Activated naive CD4-positive, alpha-beta T cell treated with anti-CD3 and anti-CD28 coated beads, Interleukin-2, amount 50 U/mL, for 72 hours (primary cell): Measurements from ENCODE around the gene ZFHX3. TPM values are rescaled to one million over a fixed set of nuclear protein-coding genes. Genes with fewer than 3 reads are reported as not detected.

Experiments used
- ATAC-seq, 2 donors: fragments of 150-1000 bp; cut with Tn5 transposase; 2 replicates each; pipeline ENCODE4 v1.10.0; 2021; ENCODE audit warnings: mild to moderate bottlenecking in 2 of 2, moderate library complexity in 2 of 2
- DNase-seq, 2 donors: peaks; one replicate each; pipeline ENCODE4 v3.0.0; 2021 to 2022; ENCODE audit warnings: low spot score in 2 of 2
- H3K27ac Mint-ChIP-seq, 2 donors: one replicate each; pipeline ENCODE4 v1.8.0; 2022; ENCODE audit warnings: mild to moderate bottlenecking in 2 of 2, mixed read lengths in 2 of 2
- H3K36me3 Mint-ChIP-seq, 2 donors: one replicate each; pipeline ENCODE4 v1.8.0; 2022; ENCODE audit warnings: mixed read lengths in 2 of 2
- H3K9me3 Mint-ChIP-seq, 2 donors: one replicate each; pipeline ENCODE4 v1.8.0; 2022; ENCODE audit warnings: mixed read lengths in 2 of 2
- total RNA-seq, 2 donors: library from RNA; stranded (reverse); gene quantifications; one replicate each; pipeline ENCODE4 v1.2.3, GENCODE V29; 2022

The ZFHX3 gene
- total RNA-seq, 2 donors from 2014 or later: 0.07 to 1.7 TPM

DNA sequence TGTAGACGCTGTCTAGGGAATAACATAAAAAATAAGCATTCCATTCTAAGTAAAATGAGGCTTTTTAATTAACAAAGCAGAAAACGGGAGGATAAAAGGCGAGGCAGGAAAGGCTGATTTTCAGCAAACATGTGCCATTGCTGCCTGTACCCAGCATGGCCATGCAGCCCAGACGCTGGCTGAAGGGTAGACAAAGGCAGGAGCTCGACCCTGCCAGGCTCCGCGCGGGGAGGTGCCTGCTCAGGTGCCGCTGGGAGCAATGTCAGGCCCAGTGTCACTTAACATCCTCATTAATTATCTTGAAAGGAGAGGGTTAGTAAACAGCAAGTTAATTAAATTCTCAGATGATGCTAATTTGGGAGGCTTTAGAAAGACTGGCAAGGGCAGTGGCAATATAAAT, 136.0 kb downstream of the ZFHX3 start:
- ATAC-seq (no peak), DNase-seq (no peak)
- peak overlapping the region in 1 of 2 donors; percentile 66 for H3K27ac Mint-ChIP-seq
- no peaks in the 10 kb centered on the region for H3K9me3 Mint-ChIP-seq
- H3K36me3 Mint-ChIP-seq: no peaks in the 10 kb centered on the region

DNA sequence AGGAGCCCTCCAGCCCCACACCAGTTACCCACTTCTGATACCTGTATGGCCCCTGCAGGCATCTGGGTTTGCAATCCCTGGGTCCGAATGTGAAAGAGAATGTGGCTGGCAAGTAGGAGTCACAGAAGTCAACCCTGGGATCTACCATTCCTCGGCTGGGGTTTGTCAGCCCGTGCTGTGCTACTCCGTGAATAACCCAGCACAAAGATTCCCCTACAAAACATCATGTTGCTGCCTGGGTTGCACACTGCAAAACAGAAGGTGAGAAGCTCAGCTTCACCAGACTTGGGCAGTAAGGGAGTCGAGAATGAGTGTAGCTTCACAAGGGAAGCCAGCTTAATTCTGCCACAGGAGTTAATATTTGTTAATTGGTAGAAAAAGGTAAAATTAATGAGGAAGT, 137.1 kb downstream of the ZFHX3 start:
- DNase-seq (no peak), ATAC-seq (no peak)
- no peak overlapping the region for H3K27ac Mint-ChIP-seq
- no peaks in the 10 kb centered on the region for H3K9me3 Mint-ChIP-seq
- no peaks in the 10 kb centered on the region for H3K36me3 Mint-ChIP-seq

DNA sequence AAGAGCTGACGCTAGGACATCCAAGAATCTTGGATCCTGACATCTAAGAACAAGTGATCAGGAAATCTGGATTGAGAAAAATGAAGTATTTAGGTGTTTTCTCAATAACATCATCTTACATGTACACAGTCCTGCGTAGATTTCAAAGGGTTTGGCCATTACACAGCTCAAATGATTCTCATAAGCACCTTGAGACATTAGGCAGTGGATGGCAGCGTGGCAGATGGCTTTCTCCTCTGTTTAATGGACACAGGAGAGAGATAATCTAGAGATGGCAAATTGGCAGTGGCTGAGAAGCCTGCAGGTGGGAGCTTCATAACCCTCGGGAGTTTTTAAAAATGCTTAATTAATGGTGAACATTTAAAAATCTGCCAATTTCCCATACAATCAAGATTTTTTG, 137.5 kb downstream of the ZFHX3 start:
- DNase-seq (no peak), ATAC-seq (no peak)
- Mint-ChIP-seq H3K9me3 (no peaks in the 10 kb centered on the region), H3K27ac (no peak overlapping the region), H3K36me3 (no peaks in the 10 kb centered on the region)

GRCh38 chr16:72909196-72909595, 138.7 kb downstream of the ZFHX3 start:
- no peak for DNase-seq
- H3K36me3 Mint-ChIP-seq: no peaks in the 10 kb centered on the region
- ATAC-seq: no peak
- no peaks in the 10 kb centered on the region for H3K9me3 Mint-ChIP-seq
- no peak overlapping the region for H3K27ac Mint-ChIP-seq

DNA sequence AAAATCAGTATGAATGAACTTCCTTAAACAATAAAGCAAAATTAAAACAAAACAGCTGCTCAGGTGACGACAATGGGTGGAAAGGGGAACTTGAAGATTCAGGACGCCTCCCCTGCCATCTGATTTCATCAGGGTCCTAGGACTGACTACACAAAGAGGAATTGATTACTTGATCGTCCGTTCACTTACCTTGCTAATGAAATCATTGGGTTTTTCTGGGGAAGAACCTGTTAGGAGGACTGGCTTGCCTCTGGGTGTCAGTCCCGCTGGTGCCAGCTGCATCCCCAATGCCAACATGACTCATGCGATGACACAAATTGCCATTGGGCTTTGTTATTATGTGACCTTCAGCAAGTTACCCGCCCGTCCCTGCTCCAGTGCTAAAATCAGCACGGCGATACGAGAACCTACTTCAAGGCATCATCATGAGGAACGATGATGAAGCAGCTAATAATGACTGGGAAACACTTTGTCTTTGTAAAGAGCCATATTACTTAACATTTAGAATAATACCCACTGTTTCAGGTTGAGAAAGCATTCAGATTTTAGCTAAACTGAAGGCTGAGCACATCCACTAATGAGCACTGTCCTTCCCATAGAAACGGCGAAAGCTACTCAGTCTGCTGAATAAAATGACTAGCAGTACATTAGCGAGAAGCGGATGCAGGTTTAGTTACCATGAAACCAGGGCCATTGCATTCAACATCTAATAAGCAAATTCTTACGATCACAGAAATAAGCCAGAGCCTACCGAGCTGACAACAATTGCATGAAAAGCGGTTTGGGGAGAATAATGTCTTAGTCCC, 139.4 kb downstream of the ZFHX3 start:
- Mint-ChIP-seq H3K27ac (no peak overlapping the region), H3K36me3 (no peaks in the 10 kb centered on the region), H3K9me3 (no peaks in the 10 kb centered on the region)
- DNase-seq (no peak), ATAC-seq (no peak)

DNA sequence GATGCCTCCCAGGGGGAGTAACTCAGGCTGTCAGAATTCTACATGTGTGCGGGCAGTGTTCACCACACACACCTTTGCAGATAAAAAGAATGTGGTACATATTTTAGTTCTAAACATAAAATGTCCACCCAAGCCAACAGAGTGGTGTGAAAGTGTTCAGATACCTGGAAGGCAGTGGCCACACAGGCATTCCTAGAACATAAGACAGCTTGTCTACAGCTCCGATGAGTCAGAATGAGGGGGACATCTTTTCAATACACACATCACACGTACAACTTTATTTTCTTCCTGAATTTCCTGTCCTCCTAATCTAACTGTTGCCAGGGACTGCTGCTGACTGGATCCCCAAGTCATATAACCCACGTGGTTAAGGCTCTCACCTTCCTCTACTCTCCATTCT, 142.3 kb downstream of the ZFHX3 start:
- no peaks in the 10 kb centered on the region for H3K36me3 Mint-ChIP-seq
- ATAC-seq (no peak), DNase-seq (no peak)
- H3K27ac Mint-ChIP-seq: no peak overlapping the region
- H3K9me3 Mint-ChIP-seq: no peaks in the 10 kb centered on the region

GRCh38 chr16:72903176-72903575, 144.8 kb downstream of the ZFHX3 start:
- ATAC-seq: no peak
- Mint-ChIP-seq H3K9me3 (no peaks in the 10 kb centered on the region), H3K27ac (no peak overlapping the region), H3K36me3 (no peaks in the 10 kb centered on the region)
- no peak for DNase-seq

DNA sequence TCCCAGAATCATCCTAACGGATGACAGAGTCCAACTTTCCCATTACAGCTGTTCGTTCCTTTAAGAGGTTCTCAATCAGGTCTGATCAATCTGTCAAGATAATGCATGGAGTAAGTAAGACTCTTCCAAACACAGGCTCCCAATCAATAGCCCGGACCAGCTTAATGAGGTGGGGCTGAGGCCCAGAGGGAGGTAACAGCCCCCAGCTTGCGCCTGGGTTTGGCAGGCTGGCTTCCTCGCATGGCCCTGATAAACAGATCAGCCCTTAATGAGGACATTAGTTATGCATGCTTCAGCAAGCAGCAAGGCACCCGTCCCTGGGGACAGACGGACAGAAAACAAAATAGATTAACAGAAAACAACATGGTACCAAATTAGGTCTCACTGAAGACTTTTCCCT, 145.7 kb downstream of the ZFHX3 start:
- no peak for DNase-seq
- Mint-ChIP-seq H3K9me3 (no peaks in the 10 kb centered on the region), H3K27ac (no peak overlapping the region), H3K36me3 (no peaks in the 10 kb centered on the region)
- ATAC-seq: no peak

- Mint-ChIP-seq H3K27ac (no peak overlapping the region), H3K36me3 (no peaks in the 10 kb centered on the region), H3K9me3 (no peaks in the 10 kb centered on the region)
- DNase-seq: no peak
- ATAC-seq: no peak
Measured at GRCh38 chr16:72901000-72901627, 146.8 kb downstream of the ZFHX3 start.

DNA sequence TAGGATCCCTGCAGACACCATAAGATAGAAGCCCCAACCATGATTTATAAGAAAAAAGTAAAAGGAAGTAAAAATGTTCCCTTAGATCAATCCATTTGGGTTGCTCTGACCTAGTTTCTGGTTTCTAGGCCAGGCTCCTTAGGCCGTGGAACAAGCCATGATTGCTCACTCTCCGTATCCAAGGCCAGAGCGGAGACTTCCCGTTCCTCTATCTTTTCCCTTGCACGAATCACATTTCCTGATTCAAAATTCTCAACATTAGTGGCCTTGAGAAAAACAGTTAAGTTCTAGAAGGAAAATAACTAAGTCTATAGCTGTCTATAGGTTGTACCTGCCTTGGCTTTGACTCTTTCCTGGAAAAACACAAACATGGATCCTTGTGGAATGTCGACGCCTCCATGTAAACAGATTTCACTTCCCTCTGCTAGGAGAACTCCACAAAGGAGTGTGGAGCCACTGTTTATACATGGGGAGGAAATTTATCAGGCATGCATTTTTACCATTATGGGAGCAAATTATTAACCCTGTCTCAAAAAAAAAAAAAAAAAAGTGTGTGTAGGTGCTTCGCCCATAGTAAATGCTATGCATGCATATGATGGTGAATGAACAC, 149.6 kb downstream of the ZFHX3 start:
- ATAC-seq (no peak), DNase-seq (no peak)
- Mint-ChIP-seq H3K27ac (no peak overlapping the region), H3K36me3 (no peaks in the 10 kb centered on the region), H3K9me3 (no peaks in the 10 kb centered on the region)

- H3K9me3 Mint-ChIP-seq: no peaks in the 10 kb centered on the region
- H3K27ac Mint-ChIP-seq: no peak overlapping the region
- no peaks in the 10 kb centered on the region for H3K36me3 Mint-ChIP-seq
- DNase-seq (no peak), ATAC-seq (no peak)
Measured at GRCh38 chr16:72897707-72898106, 150.2 kb downstream of the ZFHX3 start.

- H3K9me3 Mint-ChIP-seq: no peaks in the 10 kb centered on the region
- no peak for DNase-seq
- no peak overlapping the region for H3K27ac Mint-ChIP-seq
- no peaks in the 10 kb centered on the region for H3K36me3 Mint-ChIP-seq
- ATAC-seq: no peak
Measured at GRCh38 chr16:72896485-72897118, 151.3 kb downstream of the ZFHX3 start.

DNA sequence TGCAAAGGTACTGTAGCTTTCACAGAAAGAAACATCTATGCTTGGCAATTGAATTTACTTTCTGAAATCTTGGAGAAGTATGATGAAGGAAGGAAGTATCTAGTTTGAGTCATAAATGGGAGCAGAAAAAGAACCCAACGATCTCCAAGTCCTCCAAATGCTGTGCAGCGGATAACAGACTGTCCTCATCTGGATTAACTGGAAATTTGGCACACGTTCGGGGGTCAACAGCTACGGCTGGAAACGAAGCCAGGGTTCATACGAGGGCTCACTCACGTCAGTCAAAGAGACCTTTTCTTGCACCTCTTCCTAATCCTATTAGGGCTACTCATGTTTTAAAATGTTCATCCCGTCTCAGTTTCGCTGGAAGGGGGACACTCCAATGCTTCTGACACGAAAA, 152.0 kb downstream of the ZFHX3 start:
- ATAC-seq: no peak
- no peaks in the 10 kb centered on the region for H3K36me3 Mint-ChIP-seq
- no peak for DNase-seq
- H3K27ac Mint-ChIP-seq: no peak overlapping the region
- no peaks in the 10 kb centered on the region for H3K9me3 Mint-ChIP-seq

GRCh38 chr16:72894293-72895151, 153.4 kb downstream of the ZFHX3 start:
- ATAC-seq: no peak
- Mint-ChIP-seq H3K36me3 (peaks cover 5 to 8% of the 10 kb centered on the region in 2 donors), H3K9me3 (peaks cover 0 to 7% of the 10 kb centered on the region in 2 donors), H3K27ac (no peak overlapping the region)
- DNase-seq: no peak

DNA sequence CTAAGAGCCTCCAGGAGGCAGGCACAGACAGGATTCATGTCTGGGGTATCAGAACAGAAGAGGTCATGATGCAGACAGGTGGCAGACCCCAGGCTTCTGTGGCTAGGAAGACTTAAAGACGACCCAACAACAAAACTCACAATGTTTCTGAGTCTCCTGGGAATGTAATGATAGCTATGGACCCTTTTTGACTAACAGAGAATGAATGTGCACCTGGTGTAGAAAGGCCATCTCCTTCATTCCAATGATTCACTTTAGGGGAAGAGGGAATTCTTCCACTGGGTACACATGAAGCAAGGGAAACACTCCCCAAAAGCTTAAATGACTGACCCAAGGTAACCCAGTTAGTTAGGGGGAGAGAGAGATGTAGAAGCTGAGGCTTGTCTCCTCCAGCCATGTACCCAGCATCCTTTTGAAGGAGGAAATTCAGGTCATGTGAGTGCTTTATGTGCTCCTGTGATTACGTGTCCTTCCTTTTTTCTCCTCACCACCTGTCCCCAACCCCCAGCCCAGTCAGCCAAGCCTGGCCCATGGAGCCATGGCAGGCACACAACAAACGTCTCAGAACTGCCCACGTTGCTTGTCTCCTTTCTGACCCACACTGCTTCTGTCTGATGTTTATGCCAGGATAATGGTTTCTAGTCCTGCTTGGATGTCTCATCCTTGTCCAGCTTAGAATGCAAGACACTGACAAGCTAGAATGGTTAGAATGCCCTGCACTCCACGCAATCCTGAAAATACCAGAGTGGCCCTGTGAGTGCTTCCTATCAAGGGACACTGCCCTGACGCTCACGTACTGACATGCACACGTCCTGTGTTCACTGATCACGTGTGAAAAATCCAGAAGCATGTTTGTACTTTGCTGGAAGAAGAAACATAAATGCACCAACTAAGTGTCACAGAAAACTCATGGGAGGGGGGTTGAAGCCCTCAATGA, 156.4 kb downstream of the ZFHX3 start:
- H3K9me3 Mint-ChIP-seq: peaks cover 0 to 7% of the 10 kb centered on the region in 2 donors
- peaks cover 5 to 8% of the 10 kb centered on the region in 2 donors for H3K36me3 Mint-ChIP-seq
- DNase-seq (no peak), ATAC-seq (no peak)
- H3K27ac Mint-ChIP-seq: no peak overlapping the region

GRCh38 chr16:72890587-72890986, 157.3 kb downstream of the ZFHX3 start:
- peaks cover 5 to 8% of the 10 kb centered on the region in 2 donors for H3K36me3 Mint-ChIP-seq
- H3K27ac Mint-ChIP-seq: no peak overlapping the region
- H3K9me3 Mint-ChIP-seq: peaks cover 0 to 7% of the 10 kb centered on the region in 2 donors
- DNase-seq: no peak
- no peak for ATAC-seq
